A549 (cell line): ENCODE results near the gene JAZF1. TPM values are rescaled to one million over a fixed set of nuclear protein-coding genes. Genes with fewer than 3 reads are reported as not detected.

Experiments
- ATAC-seq, 2 experiments: fragments of 200-7000 bp in 1 of 2; fragments of >200 bp in 1 of 2; cut with Nextera tagmentation in 1 of 2; cut with Tn5 transposase in 1 of 2; 3 replicates each; pipeline versions ENCODE4 v1.8.0 to v1.9.1; 2018 to 2020; ENCODE audit warnings: mild to moderate bottlenecking in 1 of 2, moderate library complexity in 1 of 2
- CTCF ChIA-PET: fragments of 300-600 bp; sonication (Branson Sonifier 250); formaldehyde crosslinking; extraction: SDS; loops from one replicate; lab custom pipeline; 2021; ENCODE audit warnings: antibody characterized with exemption, inconsistent platforms; lab: Yijun Ruan, JAX
- POLR2A ChIA-PET: fragments of 350-600 bp; formaldehyde crosslinking; extraction: SDS; loops from one replicate; lab custom pipeline; 2021; ENCODE audit warnings: antibody characterized with exemption, inconsistent platforms; lab: Yijun Ruan, JAX
- DNase-seq, 2 experiments: peaks; one replicate each; pipeline versions ENCODE4 v3.0.0 to v3.0.0-alpha.2; 2011 to 2016; ENCODE audit warnings: low read depth in 1 of 2, low spot score in 1 of 2
- FAIRE-seq: peaks from 2 replicates; lab custom pipeline; 2011; peaks lifted over from hg19 to GRCh38; lab: Jason Lieb, UNC
- H3K27ac ChIP-seq, 2 experiments: fragments of >200 bp; sonication (Bioruptor Twin); formaldehyde crosslinking; 3 replicates each; pipeline ENCODE4 v1.5.1; 2016 to 2017
- H3K4me1 ChIP-seq: fragments of >200 bp; sonication (Bioruptor Twin); formaldehyde crosslinking; 3 replicates; pipeline ENCODE4 v1.6.1; 2016
- H3K4me2 ChIP-seq: fragments of >200 bp; sonication (Bioruptor Twin); formaldehyde crosslinking; 3 replicates; pipeline ENCODE4 v1.6.1; 2016
- H3K4me3 ChIP-seq: fragments of >200 bp; sonication (Bioruptor Twin); formaldehyde crosslinking; 3 replicates; pipeline ENCODE4 v1.5.1; 2016
- H3K9me3 ChIP-seq: fragments of >200 bp; sonication (Bioruptor Twin); formaldehyde crosslinking; 3 replicates; pipeline ENCODE4 v1.6.1; 2016
- ATOH8 ChIP-seq: fragments of 250-450 bp; sonication (Bioruptor Pico); IDR thresholded peaks from 2 replicates; pipeline ENCODE4 v1.5.0; 2020; ENCODE audit warnings: low read depth, mild to moderate bottlenecking, moderate library complexity
- BCL3 ChIP-seq: fragments of >200 bp; sonication (Bioruptor Twin); formaldehyde crosslinking; IDR thresholded peaks from 3 replicates; pipeline ENCODE4 v1.6.1; 2016
- CBX2 ChIP-seq: fragments of 200-600 bp; sonication (generic); IDR thresholded peaks from 2 replicates; pipeline ENCODE4 v1.6.1; 2016; ENCODE audit warnings: low read depth, mild to moderate bottlenecking, borderline replicate concordance
- CHD2 ChIP-seq: fragments of 150-350 bp; IDR thresholded peaks from 2 replicates; pipeline ENCODE4 v1.6.1; 2014; ENCODE audit warnings: low read length; ENCODE audit not compliant: partially characterized antibody
- CHD4 ChIP-seq: fragments of 200-600 bp; sonication (generic); IDR thresholded peaks from 2 replicates; pipeline ENCODE4 v1.6.1; 2016; ENCODE audit warnings: antibody characterized with exemption, mild to moderate bottlenecking, borderline replicate concordance
- CTCF ChIP-seq: fragments of >200 bp; sonication (Bioruptor Twin); formaldehyde crosslinking; IDR thresholded peaks from 3 replicates; pipeline ENCODE4 v1.5.1; 2016
- E2F6 ChIP-seq: IDR thresholded peaks from 2 replicates; pipeline ENCODE4 v1.6.1; 2012; ENCODE audit warnings: low read depth, borderline replicate concordance
- EHF ChIP-seq: fragments of 250-450 bp; sonication (Bioruptor Pico); IDR thresholded peaks from 2 replicates; pipeline ENCODE4 v1.5.0; 2020; ENCODE audit warnings: mild to moderate bottlenecking
- ELK1 ChIP-seq: fragments of 150-350 bp; IDR thresholded peaks from 2 replicates; pipeline ENCODE4 v1.6.1; 2014; ENCODE audit warnings: low read depth, mild to moderate bottlenecking, low read length
- EP300 ChIP-seq, 2 experiments: fragments of >200 bp; sonication (Bioruptor Twin); formaldehyde crosslinking; IDR thresholded peaks; 2 replicates in 1 of 2; 3 replicates in 1 of 2; pipeline ENCODE4 v1.6.1; 2016 to 2017
- ESRRA ChIP-seq: fragments of 150-350 bp; IDR thresholded peaks from 2 replicates; pipeline ENCODE4 v1.6.1; 2014; ENCODE audit warnings: mild to moderate bottlenecking, low read length, borderline replicate concordance
- FOSL2 ChIP-seq, 2 experiments: fragments of 450-650 bp in 1 of 2; fragments of >200 bp in 1 of 2; sonication (Bioruptor Twin) in 1 of 2; formaldehyde crosslinking; IDR thresholded peaks; 2 replicates each; pipeline versions ENCODE4 v1.5.0 to v1.6.1; 2016 to 2020; ENCODE audit warnings: mild to moderate bottlenecking in 1 of 2, moderate library complexity in 1 of 2
- MAZ ChIP-seq: fragments of 150-350 bp; IDR thresholded peaks from 2 replicates; pipeline ENCODE4 v1.6.1; 2014; ENCODE audit warnings: antibody characterized with exemption, low read depth, low read length, borderline replicate concordance
- MYC ChIP-seq: IDR thresholded peaks from 2 replicates; pipeline ENCODE4 v1.6.1; 2012; ENCODE audit warnings: mild to moderate bottlenecking, inconsistent platforms, low read length, improper control_type of control experiment, borderline replicate concordance
- POLR2A ChIP-seq: IDR thresholded peaks from 2 replicates; pipeline ENCODE4 v1.6.1; 2012; ENCODE audit warnings: mild to moderate bottlenecking, low read length
- RAD21 ChIP-seq, 2 experiments: fragments of >200 bp in 1 of 2; sonication (Bioruptor Twin) in 1 of 2; formaldehyde crosslinking in 1 of 2; IDR thresholded peaks in 1 of 2; conservative IDR thresholded peaks in 1 of 2; 2 replicates in 1 of 2; 3 replicates in 1 of 2; pipeline ENCODE4 v1.6.1; 2012 to 2018; ENCODE audit warnings: inconsistent platforms in 1 of 2
- RCOR1 ChIP-seq: fragments of 150-350 bp; IDR thresholded peaks from 2 replicates; pipeline ENCODE4 v1.6.1; 2014; ENCODE audit warnings: antibody characterized with exemption, low read length, low read depth
- REST ChIP-seq: fragments of 200-600 bp; sonication (generic); IDR thresholded peaks from 2 replicates; pipeline ENCODE4 v1.6.1; 2016; ENCODE audit warnings: antibody characterized with exemption, mild to moderate bottlenecking, moderate library complexity
- RFX5 ChIP-seq: fragments of 450-650 bp; IDR thresholded peaks from 2 replicates; pipeline ENCODE4 v1.7.1; 2014; ENCODE audit warnings: antibody characterized with exemption, mild to moderate bottlenecking, moderate library complexity
- SMC3 ChIP-seq: fragments of >200 bp; sonication (Bioruptor Twin); formaldehyde crosslinking; IDR thresholded peaks from 3 replicates; pipeline ENCODE4 v1.6.1; 2018; ENCODE audit warnings: inconsistent platforms
- USF2 ChIP-seq: fragments of 450-650 bp; IDR thresholded peaks from 2 replicates; pipeline ENCODE4 v1.6.1; 2014; ENCODE audit warnings: antibody characterized with exemption
- ZFP36 ChIP-seq: fragments of 450-650 bp; IDR thresholded peaks from 2 replicates; pipeline ENCODE4 v1.6.1; 2014; ENCODE audit warnings: borderline replicate concordance; ENCODE audit not compliant: partially characterized antibody
- WGBS: methylation state at CpG from one replicate; pipeline ENCODE4 v1.1.6; 2017; ENCODE audit errors: missing lambda C conversion rate; 5-methylcytosine and 5-hydroxymethylcytosine counted together
- polyA plus RNA-seq, 4 experiments: library from polyadenylated mRNA; depleted of rRNA in 3 of 4; stranded (reverse); fragments of >200 nt; fragmentation: RNase III in 1 of 4; extraction: RNeasy Plus Mini Kit Qiagen cat#74134 plus additional on column Dnase treatment in 1 of 4; gene quantifications; 2 replicates in 3 of 4; 3 replicates in 1 of 4; pipeline ENCODE4 v1.2.3, GENCODE V29; 2011 to 2017

Gene JAZF1
- polyA plus RNA-seq, 2 of the 4 experiments (the other 2 are of a cell fraction): 1.9 to 2.8 TPM

- TF ChIP-seq ELK1: no peak
- TF ChIP-seq REST: no peak
- TF ChIP-seq ZFP36: no peak
- TF ChIP-seq ESRRA: no peak
- TF ChIP-seq RAD21 (conservative IDR thresholded peaks at IDR 0.05 in 1 of 2, IDR thresholded peaks at IDR 0.05 in 1 of 2): no peak
Measured at GRCh38 chr7:28095231-28095630, 85.4 kb downstream of the JAZF1 start (continued).

GRCh38 chr7:28093623-28094232, 86.9 kb downstream of the JAZF1 start:
- Histone ChIP-seq H3K4me3 (no peak overlapping the region), H3K4me1 (0 out of 3 replicates have a peak, but pooled peaks cover 3% of the 10 kb centered on the region), H3K27ac (peak overlapping the region in 1 of 2 experiments; percentile 23; a peak in 1 of 6 replicates), H3K9me3 (no peaks in the 10 kb centered on the region), H3K4me2 (no peak overlapping the region)
- CTCF ChIA-PET: interaction anchor here (0.6 to 8.5 kb wide), 68 partner anchors 9 to 914 kb away, joined by 3 to 117 read pairs (median 5); partner anchors contain the start of gene HOXA13
- FAIRE-seq (peak; percentile 56), ATAC-seq (peak; percentile 85 to 93), DNase-seq (peak; percentile 62 to 83)
- POLR2A ChIA-PET: interaction anchor here (1.0 kb wide), 1 partner anchor 894 kb away, joined by 3 read pairs; the partner anchor contains the start of gene HOXA13
- TF ChIP-seq CTCF (peak; percentile 79), RAD21 (conservative IDR thresholded peaks at IDR 0.05 in 1 of 2, IDR thresholded peaks at IDR 0.05 in 1 of 2) (peak; percentile 92 to 95), SMC3 (peak; percentile 81), CHD2 (no peak)
- 58% methylated on average over 9 of the region's 9 CpGs for WGBS

- no peak for TF ChIP-seq EHF
- TF ChIP-seq ATOH8 (CRISPR knock-in tag): no peak
- TF ChIP-seq EP300 (IDR thresholded peaks at IDR 0.05): no peak
- no peak for TF ChIP-seq FOSL2 (IDR thresholded peaks at IDR 0.05)
- TF ChIP-seq FOSL2 (CRISPR knock-in tag; IDR thresholded peaks at IDR 0.05): no peak
- TF ChIP-seq POLR2A: no peak
- TF ChIP-seq MAZ: no peak
- no peak for TF ChIP-seq E2F6
- no peak for TF ChIP-seq CHD4
- no peak for TF ChIP-seq USF2
- no peak for TF ChIP-seq RCOR1
- no peak for TF ChIP-seq ZFP36
- TF ChIP-seq MYC: no peak
- TF ChIP-seq CBX2: no peak
- no peak for TF ChIP-seq RFX5
- no peak for TF ChIP-seq BCL3
- no peak for ATAC-seq
- FAIRE-seq: no peak
Measured at GRCh38 chr7:28091190-28091589, 89.4 kb downstream of the JAZF1 start.

More at GRCh38 chr7:28091190-28091589, 89.4 kb downstream of the JAZF1 start:
- WGBS: 56% methylated on average over 1 of the region's 1 CpG
- no peak for DNase-seq
- CTCF ChIA-PET: interaction anchor here (1.1 to 1.3 kb wide), 2 partner anchors 29 to 47 kb away, joined by 3 read pairs; no protein-coding TSS in a partner anchor
- 0 out of 3 replicates have a peak, but pooled peaks cover 1% of the 10 kb centered on the region for H3K4me1 ChIP-seq
- POLR2A ChIA-PET: interaction anchor here (0.6 kb wide), 1 partner anchor 135 kb away, joined by 4 read pairs; no protein-coding TSS in a partner anchor
- H3K4me2 ChIP-seq: no peak overlapping the region
- no peak overlapping the region for H3K4me3 ChIP-seq
- no peak overlapping the region; a peak in 1 of 6 replicates for H3K27ac ChIP-seq
- no peaks in the 10 kb centered on the region for H3K9me3 ChIP-seq
